ENCODE results near the gene CHRNB2.

Gene CHRNB2

GRCh38 chr1:154611150-154611862, 43.7 kb downstream of the CHRNB2 start:
- DNase-seq: no peak

- no peak for DNase-seq
These were observed 46.7 kb downstream of the CHRNB2 start for GRCh38 chr1:154614247-154614646.

GRCh38 chr1:154614901-154615300, 47.3 kb downstream of the CHRNB2 start:
- no peak for DNase-seq

- no peak for DNase-seq
These were observed 47.8 kb downstream of the CHRNB2 start for GRCh38 chr1:154615411-154615810.

- no peak for DNase-seq
These were observed 49.2 kb downstream of the CHRNB2 start for GRCh38 chr1:154616659-154617345.

GRCh38 chr1:154619181-154619948, 51.8 kb downstream of the CHRNB2 start:
- no peak for DNase-seq

GRCh38 chr1:154620751-154621150, 53.2 kb downstream of the CHRNB2 start:
- DNase-seq: no peak

GRCh38 chr1:154621875-154622274, 54.3 kb downstream of the CHRNB2 start:
- no peak for DNase-seq

GRCh38 chr1:154622503-154623039, 55.0 kb downstream of the CHRNB2 start:
- DNase-seq: no peak

- DNase-seq: no peak
These were observed 55.8 kb downstream of the CHRNB2 start for GRCh38 chr1:154623358-154623757.

GRCh38 chr1:154624746-154625643, 57.4 kb downstream of the CHRNB2 start:
- no peak for DNase-seq

- peak in 1 of 5 donors; percentile 42 for DNase-seq
These were observed 59.1 kb downstream of the CHRNB2 start for GRCh38 chr1:154626456-154627256.

GRCh38 chr1:154627257-154628120, 59.9 kb downstream of the CHRNB2 start:
- DNase-seq: peak; percentile 61 to 90 (median 79)

GRCh38 chr1:154628121-154628405, 60.5 kb downstream of the CHRNB2 start:
- DNase-seq: no peak

GRCh38 chr1:154629061-154629674, 61.6 kb downstream of the CHRNB2 start:
- no peak for DNase-seq
